Activated CD4-positive, alpha-beta T cell treated with anti-CD3 and anti-CD28 coated beads, Interleukin-2, amount 50 U/mL, for 1 hour (primary cell): Measurements from ENCODE around the gene CHIC2.
"Not testable (repeated sequence)": the region's sequence is repeated elsewhere in the genome, so short reads cannot be mapped to it uniquely, and the experiment has no call there.

ENCODE experiments used
- DNase-seq: peaks from one replicate; pipeline ENCODE4 v3.0.0-alpha.2; 2020

The CHIC2 gene

DNA sequence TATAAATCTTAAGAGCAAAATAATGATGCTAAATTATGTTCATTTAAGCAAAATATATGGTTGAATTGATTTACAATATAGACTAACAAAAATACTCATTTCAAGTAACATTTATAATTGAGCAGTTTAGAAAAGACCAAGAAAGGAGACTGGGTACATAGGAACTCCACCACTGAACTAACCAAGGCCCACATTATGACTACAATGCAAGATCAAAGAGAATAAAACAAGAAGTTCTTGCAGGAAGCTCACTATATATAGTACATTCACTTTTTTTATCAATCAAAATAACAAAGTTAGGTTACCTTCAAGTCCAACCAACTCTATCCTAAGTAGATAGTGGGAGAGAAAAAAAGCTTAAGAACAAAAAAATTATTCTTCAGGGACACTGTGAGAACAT is 8.0 kb downstream of the CHIC2 start:
- DNase-seq: no peak

DNA sequence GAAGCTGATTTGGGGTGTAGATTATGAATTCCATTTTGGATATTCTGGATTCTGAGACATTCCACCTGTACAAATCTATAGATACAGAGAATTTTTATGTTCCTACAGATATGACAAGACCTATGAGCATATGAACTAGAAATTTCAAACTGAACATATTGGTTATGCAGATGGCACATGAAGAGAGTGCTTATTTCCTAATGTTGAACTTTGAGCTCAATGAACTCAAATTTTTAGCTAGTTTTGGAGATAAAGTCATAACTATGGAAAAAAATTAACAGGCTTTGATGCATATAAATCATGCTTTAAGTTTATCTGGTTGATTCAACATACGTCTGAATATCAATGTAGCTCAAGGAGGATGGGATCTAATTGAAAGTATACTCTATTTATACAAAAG is 8.9 kb downstream of the CHIC2 start:
- no peak for DNase-seq

- DNase-seq: no peak
These were observed 9.9 kb downstream of the CHIC2 start for GRCh38 chr4:54054501-54054900.

GRCh38 chr4:54053322-54053721 is 11.1 kb downstream of the CHIC2 start:
- not testable (repeated sequence) for DNase-seq

GRCh38 chr4:54050214-54050904 is 14.0 kb downstream of the CHIC2 start:
- no peak for DNase-seq

- not testable (repeated sequence) for DNase-seq
These were observed 20.8 kb downstream of the CHIC2 start for GRCh38 chr4:54043630-54044029.

GRCh38 chr4:54041933-54042332 is 22.5 kb downstream of the CHIC2 start:
- no peak for DNase-seq

DNA sequence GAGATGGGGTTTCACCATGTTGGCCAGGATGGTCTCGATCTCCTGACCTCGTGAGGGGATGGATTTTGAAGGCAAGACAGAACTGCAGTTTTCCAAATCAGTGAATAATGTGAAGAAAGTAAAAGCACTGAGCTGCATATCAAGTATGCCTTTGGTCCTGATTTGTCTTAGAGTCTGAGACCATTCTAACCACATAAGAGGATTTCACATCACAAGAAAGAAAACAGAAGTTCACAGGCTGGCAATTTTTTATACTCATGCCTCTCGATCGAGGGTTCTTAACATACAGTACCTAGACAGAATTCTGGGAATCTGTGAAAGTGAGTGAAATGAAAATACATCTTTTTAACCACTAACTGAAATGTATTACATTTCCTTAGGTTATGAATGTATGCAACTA is 23.3 kb downstream of the CHIC2 start:
- no peak for DNase-seq

GRCh38 chr4:54038056-54038455 is 26.3 kb downstream of the CHIC2 start:
- DNase-seq: no peak

DNA sequence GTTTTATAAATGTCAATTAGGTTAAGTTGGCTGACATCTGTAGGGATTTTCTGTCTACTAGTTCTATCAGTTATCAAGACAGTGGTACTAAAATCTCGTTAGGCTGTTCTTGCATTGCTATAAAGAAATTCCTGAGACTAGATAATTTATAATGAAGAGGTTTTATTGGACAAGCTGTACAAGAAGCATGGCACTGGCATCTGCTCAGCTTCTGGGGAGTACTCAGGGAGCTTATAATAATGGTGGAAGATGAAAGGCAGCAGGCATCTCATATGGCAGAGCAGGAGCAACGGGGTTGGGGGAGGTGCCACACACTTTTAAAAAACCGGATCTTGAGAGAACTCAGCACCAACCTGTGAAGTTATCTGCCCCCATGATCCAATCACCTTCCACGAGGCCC is 28.2 kb downstream of the CHIC2 start:
- DNase-seq: no peak

DNA sequence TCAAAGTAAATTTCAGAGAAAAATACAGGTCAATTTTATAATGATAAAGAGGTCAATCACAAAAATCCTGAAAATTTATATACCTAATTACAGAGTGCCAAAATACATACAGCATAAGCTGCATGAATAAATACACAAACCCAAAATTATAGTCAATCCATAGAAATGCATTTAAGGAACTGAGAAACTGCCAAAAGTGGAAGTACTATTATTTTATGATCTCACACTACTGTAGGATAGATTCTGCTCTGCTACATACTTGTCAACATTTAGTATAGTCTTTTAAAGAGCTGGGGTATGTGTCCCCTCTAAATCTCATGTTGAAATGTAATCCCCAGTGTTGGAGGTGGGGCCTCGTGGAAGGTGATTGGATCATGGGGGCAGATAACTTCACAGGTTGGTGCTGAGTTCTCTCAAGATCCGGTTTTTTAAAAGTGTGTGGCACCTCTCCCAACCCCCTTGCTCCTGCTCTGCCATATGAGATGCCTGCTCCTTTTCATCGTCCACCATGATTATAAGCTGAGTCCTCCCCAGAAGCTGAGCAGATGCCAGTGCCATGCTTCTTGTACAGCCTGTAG is 31.8 kb downstream of the CHIC2 start:
- no peak for DNase-seq

GRCh38 chr4:54027311-54027710 is 37.1 kb downstream of the CHIC2 start:
- no peak for DNase-seq

- DNase-seq: no peak
These were observed 38.8 kb downstream of the CHIC2 start for GRCh38 chr4:54025582-54025981.

DNA sequence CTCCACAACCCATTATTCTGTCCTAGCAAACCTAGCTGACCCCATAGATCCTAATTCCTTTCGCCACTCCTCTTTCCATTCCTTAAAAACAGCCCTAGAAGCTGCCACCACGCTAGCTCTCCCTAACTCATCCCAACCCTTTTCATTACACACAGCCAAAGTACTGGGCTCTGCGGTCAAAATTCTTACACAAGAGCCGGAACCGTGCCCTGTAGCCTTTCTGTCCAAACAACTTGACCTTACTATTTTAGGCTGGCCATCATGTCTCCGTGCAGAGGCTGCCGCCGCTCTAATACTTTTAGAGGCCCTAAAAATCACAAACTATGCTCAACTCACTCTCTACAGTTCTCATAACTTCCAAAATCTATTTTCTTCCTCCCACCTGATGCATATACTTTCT is 41.4 kb downstream of the CHIC2 start:
- not testable (repeated sequence) for DNase-seq

- DNase-seq: no peak
These were observed 46.4 kb downstream of the CHIC2 start for GRCh38 chr4:54017974-54018373.

- DNase-seq: no peak
These were observed 47.1 kb downstream of the CHIC2 start for GRCh38 chr4:54017308-54017707.

GRCh38 chr4:54016504-54016903 is 47.9 kb downstream of the CHIC2 start:
- DNase-seq: no peak

DNA sequence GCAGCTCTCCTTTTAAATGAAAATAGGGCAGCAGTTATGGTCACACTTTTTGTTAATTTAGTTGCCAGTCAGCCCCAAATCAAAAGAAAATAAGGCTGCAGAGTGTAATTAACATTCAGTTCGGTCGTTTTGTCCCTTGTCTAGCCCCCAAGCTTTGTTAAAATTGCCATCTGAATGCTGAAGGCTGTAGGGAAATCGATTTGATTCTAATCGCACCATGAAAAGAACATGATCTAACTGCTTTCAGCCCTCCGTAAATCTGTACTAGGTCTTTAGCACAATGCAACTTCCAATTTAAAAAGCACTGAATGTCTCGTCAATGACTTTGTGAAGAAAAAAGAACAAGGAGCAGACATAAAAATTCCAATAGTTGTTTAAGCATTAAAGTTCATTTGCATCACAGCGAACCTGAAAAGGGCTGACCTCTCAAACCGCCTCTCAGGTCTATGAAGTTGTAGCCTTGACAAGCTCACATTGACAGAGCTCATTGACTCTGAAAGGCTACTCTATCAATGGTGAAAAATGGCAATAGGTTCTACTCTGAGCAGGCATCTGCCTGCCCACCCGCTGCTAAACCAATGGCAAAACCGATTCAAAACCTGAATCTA is 48.9 kb downstream of the CHIC2 start:
- DNase-seq: no peak

- DNase-seq: no peak
These were observed 49.7 kb downstream of the CHIC2 start for GRCh38 chr4:54014666-54015160.

DNA sequence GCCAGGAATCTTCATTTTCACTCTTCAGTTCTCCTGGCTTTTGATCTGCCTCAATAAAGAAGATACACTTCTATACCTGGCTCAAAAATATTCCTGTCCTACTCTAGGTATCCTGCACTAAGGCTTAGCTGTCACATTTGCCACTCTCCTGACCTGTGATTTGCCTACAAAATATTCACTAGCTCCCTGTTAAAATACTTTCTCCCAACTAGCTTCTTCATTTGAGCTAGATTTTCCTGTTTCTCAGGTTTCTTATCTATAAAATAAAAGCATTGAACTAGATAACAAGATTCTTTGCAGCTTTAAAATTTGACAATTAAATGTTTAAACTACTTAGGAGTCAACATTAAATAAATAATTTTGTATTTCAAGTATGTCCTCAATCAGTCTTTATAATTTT is 53.2 kb downstream of the CHIC2 start:
- DNase-seq: no peak

- no peak for DNase-seq
These were observed 57.6 kb downstream of the CHIC2 start for GRCh38 chr4:54006755-54007154.

GRCh38 chr4:54005475-54005874 is 58.9 kb downstream of the CHIC2 start:
- DNase-seq: no peak

GRCh38 chr4:54004463-54004862 is 59.9 kb downstream of the CHIC2 start:
- no peak for DNase-seq

- DNase-seq: no peak
These were observed 62.6 kb downstream of the CHIC2 start for GRCh38 chr4:54001668-54002365.
